Cerebellar cortex (tissue), 1 donor: ENCODE measurements around the gene ADCY5.

ENCODE experiments used
- DNase-seq: peaks from one replicate; pipeline ENCODE4 v3.0.0-alpha.2; 2015; ENCODE audit warnings: low spot score

The ADCY5 gene

GRCh38 chr3:123386477-123387040, 62.3 kb downstream of the ADCY5 start:
- DNase-seq: no peak

GRCh38 chr3:123385981-123386380, 62.9 kb downstream of the ADCY5 start:
- no peak for DNase-seq

GRCh38 chr3:123385499-123385898, 63.4 kb downstream of the ADCY5 start:
- DNase-seq: no peak

GRCh38 chr3:123385001-123385401, 63.9 kb downstream of the ADCY5 start:
- no peak for DNase-seq

- DNase-seq: no peak
Observed at GRCh38 chr3:123384256-123384655, 64.6 kb downstream of the ADCY5 start.

- no peak for DNase-seq
Observed at GRCh38 chr3:123383091-123384053, 65.5 kb downstream of the ADCY5 start.

- DNase-seq: no peak
Observed at GRCh38 chr3:123380261-123380660, 68.6 kb downstream of the ADCY5 start.

- DNase-seq: no peak
Observed at GRCh38 chr3:123379041-123379830, 69.7 kb downstream of the ADCY5 start.

- DNase-seq: no peak
Observed at GRCh38 chr3:123378409-123378915, 70.4 kb downstream of the ADCY5 start.

- no peak for DNase-seq
Observed at GRCh38 chr3:123377243-123377740, 71.6 kb downstream of the ADCY5 start.

- DNase-seq: no peak
Observed at GRCh38 chr3:123376451-123377242, 72.2 kb downstream of the ADCY5 start.

- no peak for DNase-seq
Observed at GRCh38 chr3:123375014-123375940, 73.6 kb downstream of the ADCY5 start.

- DNase-seq: no peak
Observed at GRCh38 chr3:123374016-123374415, 74.9 kb downstream of the ADCY5 start.

GRCh38 chr3:123373474-123373987, 75.4 kb downstream of the ADCY5 start:
- DNase-seq: no peak

GRCh38 chr3:123372686-123373473, 76.0 kb downstream of the ADCY5 start:
- DNase-seq: no peak

- no peak for DNase-seq
Observed at GRCh38 chr3:123371859-123372685, 76.8 kb downstream of the ADCY5 start.

- DNase-seq: no peak
Observed at GRCh38 chr3:123371426-123371825, 77.5 kb downstream of the ADCY5 start.

GRCh38 chr3:123370819-123371218, 78.1 kb downstream of the ADCY5 start:
- DNase-seq: no peak
